ENCODE measurements around the gene SLC26A1. TPM values are rescaled to one million over a fixed set of nuclear protein-coding genes. Genes with fewer than 3 reads are reported as not detected.
A peak's percentile ranks its signal among the peaks of the same experiment; 100 is the strongest.

Gene SLC26A1
- total RNA-seq, 1 experiment from 2014 or later: 0.85 TPM

DNA sequence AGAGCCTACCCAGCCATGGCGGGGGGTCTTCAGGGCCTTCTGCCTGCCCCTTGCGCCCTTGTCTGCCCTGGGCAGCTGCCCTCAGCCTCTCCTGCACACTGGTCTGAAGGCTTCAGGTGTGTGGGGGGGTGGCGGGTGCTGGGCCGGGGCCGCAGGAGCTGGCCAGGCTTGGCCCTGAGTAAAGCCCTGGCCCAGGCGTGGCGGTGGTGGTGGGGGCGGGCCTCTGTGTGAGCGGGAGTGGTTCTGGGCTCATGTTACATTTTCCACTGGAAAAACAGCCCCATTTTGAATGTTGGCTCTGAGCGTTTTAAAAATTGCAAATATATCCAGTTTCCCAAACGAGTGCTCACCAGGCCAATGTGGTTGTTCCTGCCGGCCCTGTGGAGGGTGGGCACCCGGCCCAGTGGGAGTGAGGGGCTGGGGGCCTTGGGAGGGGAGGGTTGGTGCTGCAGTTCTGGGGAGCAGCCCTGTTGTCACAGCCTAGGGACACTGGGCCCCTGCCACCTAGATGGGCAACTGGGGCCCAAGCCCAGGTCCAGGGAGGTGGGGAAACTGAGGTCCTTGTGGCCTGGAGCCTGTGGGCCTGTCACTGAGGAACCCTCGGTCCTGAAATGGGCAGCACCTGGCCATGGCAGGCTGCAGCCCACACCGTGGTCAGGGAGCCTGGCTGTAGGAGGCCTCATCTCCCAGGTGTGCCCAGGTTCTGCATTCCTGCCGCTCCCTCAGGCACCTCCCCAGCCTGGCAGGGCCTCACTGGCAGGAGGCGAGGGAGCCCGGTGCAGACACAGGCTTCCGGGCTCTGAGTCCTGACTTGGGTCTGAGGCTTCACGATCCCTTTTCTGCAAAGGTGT, 46.5 kb upstream of the SLC26A1 start:
- ATAC-seq: peak; percentile 64
- TF ChIP-seq, protein P1, sequence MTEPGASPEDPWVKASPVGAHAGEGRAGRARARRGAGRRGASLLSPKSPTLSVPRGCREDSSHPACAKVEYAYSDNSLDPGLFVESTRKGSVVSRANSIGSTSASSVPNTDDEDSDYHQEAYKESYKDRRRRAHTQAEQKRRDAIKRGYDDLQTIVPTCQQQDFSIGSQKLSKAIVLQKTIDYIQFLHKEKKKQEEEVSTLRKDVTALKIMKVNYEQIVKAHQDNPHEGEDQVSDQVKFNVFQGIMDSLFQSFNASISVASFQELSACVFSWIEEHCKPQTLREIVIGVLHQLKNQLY (CRISPR knock-in tag; IDR thresholded peaks at IDR 0.05): no peak
- TF ChIP-seq, protein P2, sequence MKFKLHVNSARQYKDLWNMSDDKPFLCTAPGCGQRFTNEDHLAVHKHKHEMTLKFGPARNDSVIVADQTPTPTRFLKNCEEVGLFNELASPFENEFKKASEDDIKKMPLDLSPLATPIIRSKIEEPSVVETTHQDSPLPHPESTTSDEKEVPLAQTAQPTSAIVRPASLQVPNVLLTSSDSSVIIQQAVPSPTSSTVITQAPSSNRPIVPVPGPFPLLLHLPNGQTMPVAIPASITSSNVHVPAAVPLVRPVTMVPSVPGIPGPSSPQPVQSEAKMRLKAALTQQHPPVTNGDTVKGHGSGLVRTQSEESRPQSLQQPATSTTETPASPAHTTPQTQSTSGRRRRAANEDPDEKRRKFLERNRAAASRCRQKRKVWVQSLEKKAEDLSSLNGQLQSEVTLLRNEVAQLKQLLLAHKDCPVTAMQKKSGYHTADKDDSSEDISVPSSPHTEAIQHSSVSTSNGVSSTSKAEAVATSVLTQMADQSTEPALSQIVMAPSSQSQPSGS (CRISPR knock-in tag; IDR thresholded peaks at IDR 0.05; ENCODE audit: borderline replicate concordance, low read depth): no peak
- no peak for TF ChIP-seq ELF4 (CRISPR knock-in tag; IDR thresholded peaks at IDR 0.05; ENCODE audit: low read depth)
- TF ChIP-seq, protein P3, sequence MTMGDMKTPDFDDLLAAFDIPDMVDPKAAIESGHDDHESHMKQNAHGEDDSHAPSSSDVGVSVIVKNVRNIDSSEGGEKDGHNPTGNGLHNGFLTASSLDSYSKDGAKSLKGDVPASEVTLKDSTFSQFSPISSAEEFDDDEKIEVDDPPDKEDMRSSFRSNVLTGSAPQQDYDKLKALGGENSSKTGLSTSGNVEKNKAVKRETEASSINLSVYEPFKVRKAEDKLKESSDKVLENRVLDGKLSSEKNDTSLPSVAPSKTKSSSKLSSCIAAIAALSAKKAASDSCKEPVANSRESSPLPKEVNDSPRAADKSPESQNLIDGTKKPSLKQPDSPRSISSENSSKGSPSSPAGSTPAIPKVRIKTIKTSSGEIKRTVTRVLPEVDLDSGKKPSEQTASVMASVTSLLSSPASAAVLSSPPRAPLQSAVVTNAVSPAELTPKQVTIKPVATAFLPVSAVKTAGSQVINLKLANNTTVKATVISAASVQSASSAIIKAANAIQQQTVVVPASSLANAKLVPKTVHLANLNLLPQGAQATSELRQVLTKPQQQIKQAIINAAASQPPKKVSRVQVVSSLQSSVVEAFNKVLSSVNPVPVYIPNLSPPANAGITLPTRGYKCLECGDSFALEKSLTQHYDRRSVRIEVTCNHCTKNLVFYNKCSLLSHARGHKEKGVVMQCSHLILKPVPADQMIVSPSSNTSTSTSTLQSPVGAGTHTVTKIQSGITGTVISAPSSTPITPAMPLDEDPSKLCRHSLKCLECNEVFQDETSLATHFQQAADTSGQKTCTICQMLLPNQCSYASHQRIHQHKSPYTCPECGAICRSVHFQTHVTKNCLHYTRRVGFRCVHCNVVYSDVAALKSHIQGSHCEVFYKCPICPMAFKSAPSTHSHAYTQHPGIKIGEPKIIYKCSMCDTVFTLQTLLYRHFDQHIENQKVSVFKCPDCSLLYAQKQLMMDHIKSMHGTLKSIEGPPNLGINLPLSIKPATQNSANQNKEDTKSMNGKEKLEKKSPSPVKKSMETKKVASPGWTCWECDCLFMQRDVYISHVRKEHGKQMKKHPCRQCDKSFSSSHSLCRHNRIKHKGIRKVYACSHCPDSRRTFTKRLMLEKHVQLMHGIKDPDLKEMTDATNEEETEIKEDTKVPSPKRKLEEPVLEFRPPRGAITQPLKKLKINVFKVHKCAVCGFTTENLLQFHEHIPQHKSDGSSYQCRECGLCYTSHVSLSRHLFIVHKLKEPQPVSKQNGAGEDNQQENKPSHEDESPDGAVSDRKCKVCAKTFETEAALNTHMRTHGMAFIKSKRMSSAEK (CRISPR knock-in tag; IDR thresholded peaks at IDR 0.05; ENCODE audit: borderline replicate concordance): no peak
- peak; percentile 56 for DNase-seq (ENCODE audit: low spot score)
- Mint-ChIP-seq H3K36me3 (no peaks in the 10 kb centered on the region), H3K27me3 (ENCODE audit: low read depth) (no peaks in the 10 kb centered on the region), H3K27ac (no peak overlapping the region), H3K4me3 (no peak overlapping the region), H3K9me3 (no peaks in the 10 kb centered on the region), H3K4me1 (0 out of 2 replicates have a peak, but pooled peaks cover 3% of the 10 kb centered on the region)
- CTCF ChIA-PET: interaction anchor here (1.3 kb wide), 1 partner anchor 16 kb away, joined by 3 read pairs; no protein-coding TSS in a partner anchor
- POLR2A ChIA-PET: no interaction called here

DNA sequence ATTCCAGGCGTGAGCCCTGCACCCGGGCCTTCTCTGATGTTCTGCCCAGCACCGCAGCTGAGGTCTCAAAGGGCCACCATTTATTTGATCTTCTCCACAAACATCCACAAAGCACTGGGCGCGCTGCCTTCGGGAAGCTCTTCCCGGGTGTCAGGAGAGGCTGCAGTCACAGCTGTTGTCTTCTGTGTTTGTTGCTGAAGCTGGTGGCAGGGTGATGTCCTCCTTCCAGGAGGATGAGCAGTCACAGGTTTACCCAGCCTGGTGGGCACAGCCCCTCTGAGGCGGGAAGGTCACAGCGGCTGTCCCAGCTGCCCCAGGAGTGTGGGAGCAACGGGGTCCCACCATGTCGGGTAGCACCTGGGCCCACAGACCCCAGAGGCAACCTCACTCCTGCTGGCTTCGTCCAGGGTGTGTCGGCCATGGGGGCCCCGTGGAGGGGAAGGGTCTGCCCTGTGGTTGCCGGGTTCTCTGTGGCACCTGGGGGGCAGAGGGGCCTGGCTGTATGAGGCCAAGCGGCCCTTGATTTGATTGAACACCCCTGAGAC, 45.8 kb upstream of the SLC26A1 start:
- Mint-ChIP-seq H3K27ac (no peak overlapping the region), H3K4me3 (no peak overlapping the region), H3K27me3 (ENCODE audit: low read depth) (no peaks in the 10 kb centered on the region), H3K4me1 (0 out of 2 replicates have a peak, but pooled peaks cover 3% of the 10 kb centered on the region), H3K9me3 (no peaks in the 10 kb centered on the region), H3K36me3 (no peaks in the 10 kb centered on the region)
- ChIA-PET POLR2A (no interaction called here), CTCF (interaction anchor here (1.3 kb wide), 1 partner anchor 17 kb away, joined by 3 read pairs; no protein-coding TSS in a partner anchor)
- no peak for ATAC-seq
- DNase-seq (ENCODE audit: low spot score): no peak
- TF ChIP-seq, protein P3 (CRISPR knock-in tag; IDR thresholded peaks at IDR 0.05; ENCODE audit: borderline replicate concordance): no peak
- TF ChIP-seq JUN (CRISPR knock-in tag; IDR thresholded peaks at IDR 0.05) (no peak), NFATC4 (CRISPR knock-in tag; IDR thresholded peaks at IDR 0.05) (no peak), GABPB1 (CRISPR knock-in tag; IDR thresholded peaks at IDR 0.05) (no peak), MYBL2 (CRISPR knock-in tag; IDR thresholded peaks at IDR 0.05) (no peak), TCF7 (CRISPR knock-in tag; IDR thresholded peaks at IDR 0.05; ENCODE audit: low read depth) (no peak)
- TF ChIP-seq, protein P4, sequence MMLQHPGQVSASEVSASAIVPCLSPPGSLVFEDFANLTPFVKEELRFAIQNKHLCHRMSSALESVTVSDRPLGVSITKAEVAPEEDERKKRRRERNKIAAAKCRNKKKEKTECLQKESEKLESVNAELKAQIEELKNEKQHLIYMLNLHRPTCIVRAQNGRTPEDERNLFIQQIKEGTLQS (CRISPR knock-in tag; conservative IDR thresholded peaks at IDR 0.05): no peak
- TF ChIP-seq, protein P5, sequence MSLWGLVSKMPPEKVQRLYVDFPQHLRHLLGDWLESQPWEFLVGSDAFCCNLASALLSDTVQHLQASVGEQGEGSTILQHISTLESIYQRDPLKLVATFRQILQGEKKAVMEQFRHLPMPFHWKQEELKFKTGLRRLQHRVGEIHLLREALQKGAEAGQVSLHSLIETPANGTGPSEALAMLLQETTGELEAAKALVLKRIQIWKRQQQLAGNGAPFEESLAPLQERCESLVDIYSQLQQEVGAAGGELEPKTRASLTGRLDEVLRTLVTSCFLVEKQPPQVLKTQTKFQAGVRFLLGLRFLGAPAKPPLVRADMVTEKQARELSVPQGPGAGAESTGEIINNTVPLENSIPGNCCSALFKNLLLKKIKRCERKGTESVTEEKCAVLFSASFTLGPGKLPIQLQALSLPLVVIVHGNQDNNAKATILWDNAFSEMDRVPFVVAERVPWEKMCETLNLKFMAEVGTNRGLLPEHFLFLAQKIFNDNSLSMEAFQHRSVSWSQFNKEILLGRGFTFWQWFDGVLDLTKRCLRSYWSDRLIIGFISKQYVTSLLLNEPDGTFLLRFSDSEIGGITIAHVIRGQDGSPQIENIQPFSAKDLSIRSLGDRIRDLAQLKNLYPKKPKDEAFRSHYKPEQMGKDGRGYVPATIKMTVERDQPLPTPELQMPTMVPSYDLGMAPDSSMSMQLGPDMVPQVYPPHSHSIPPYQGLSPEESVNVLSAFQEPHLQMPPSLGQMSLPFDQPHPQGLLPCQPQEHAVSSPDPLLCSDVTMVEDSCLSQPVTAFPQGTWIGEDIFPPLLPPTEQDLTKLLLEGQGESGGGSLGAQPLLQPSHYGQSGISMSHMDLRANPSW (CRISPR knock-in tag; conservative IDR thresholded peaks at IDR 0.05; ENCODE audit: low read depth): no peak
- TF ChIP-seq, protein P6, sequence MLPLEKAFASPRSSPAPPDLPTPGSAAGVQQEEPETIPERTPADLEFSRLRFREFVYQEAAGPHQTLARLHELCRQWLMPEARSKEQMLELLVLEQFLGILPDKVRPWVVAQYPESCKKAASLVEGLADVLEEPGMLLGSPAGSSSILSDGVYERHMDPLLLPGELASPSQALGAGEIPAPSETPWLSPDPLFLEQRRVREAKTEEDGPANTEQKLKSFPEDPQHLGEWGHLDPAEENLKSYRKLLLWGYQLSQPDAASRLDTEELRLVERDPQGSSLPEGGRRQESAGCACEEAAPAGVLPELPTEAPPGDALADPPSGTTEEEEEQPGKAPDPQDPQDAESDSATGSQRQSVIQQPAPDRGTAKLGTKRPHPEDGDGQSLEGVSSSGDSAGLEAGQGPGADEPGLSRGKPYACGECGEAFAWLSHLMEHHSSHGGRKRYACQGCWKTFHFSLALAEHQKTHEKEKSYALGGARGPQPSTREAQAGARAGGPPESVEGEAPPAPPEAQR (CRISPR knock-in tag; IDR thresholded peaks at IDR 0.05): no peak
- TF ChIP-seq, protein P7, sequence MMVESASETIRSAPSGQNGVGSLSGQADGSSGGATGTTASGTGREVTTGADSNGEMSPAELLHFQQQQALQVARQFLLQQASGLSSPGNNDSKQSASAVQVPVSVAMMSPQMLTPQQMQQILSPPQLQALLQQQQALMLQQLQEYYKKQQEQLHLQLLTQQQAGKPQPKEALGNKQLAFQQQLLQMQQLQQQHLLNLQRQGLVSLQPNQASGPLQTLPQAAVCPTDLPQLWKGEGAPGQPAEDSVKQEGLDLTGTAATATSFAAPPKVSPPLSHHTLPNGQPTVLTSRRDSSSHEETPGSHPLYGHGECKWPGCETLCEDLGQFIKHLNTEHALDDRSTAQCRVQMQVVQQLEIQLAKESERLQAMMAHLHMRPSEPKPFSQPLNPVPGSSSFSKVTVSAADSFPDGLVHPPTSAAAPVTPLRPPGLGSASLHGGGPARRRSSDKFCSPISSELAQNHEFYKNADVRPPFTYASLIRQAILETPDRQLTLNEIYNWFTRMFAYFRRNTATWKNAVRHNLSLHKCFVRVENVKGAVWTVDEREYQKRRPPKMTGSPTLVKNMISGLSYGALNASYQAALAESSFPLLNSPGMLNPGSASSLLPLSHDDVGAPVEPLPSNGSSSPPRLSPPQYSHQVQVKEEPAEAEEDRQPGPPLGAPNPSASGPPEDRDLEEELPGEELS (CRISPR knock-in tag; IDR thresholded peaks at IDR 0.05): no peak
